Left forelimb (tissue), 1 donor: ENCODE results near the gene L3MBTL1.
"Not testable (repeated sequence)": the region's sequence is repeated elsewhere in the genome, so short reads cannot be mapped to it uniquely, and the experiment has no call there.

ENCODE experiments used
- DNase-seq: peaks from one replicate; pipeline ENCODE4 v3.0.0-alpha.2; 2018; ENCODE audit warnings: low spot score

L3MBTL1 gene

DNA sequence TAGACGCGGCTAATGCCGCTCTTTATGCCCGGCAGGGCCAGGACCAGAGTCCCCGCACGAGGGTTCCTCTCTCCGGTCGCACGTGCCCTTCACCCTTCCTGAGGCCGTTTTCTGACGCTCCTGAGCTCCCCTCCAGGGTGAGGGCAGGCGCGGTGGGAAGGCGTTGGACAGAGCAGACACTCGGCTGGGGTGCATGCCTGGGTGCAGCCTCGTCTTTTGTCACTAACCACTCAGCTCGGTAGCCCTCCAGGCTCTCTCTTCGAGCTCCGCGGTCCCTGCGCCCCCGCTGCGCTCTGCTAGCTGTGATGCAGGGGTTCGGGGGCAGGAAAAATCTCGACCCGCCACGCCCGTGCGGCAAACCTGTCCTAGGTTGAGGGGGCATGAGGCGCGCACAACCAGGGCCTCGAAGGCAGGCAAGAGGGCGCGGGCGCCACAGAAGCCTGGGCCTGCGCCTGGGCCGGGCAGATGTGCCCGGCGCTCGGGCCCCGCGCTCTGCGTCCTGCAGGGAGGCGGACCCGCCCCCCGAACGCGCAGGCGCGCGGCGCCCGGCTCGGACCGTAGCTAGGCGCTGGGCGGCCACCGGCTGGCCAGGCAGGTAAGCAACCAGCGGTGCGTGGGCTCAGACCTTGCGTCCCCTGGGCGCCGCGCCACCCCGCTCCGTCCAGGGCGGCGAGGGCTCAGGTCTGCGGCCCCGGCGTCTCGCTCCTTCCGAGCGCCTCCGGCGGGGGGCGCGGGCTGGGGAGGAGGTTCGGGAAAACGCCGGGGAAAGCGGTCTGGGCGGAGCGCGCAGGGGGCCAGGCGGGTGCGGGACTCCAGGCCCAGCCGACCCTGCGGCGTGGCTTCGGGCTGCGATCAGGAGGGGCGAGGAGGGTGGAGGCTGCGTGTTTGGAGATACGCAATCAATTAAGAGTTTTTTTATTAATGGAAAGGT, at the start of gene L3MBTL1:
L3MBTL1 (plus strand) TSS at position 548 of the 931 bp plus-strand sequence. CDS start 5,807 bp downstream, outside the sequence.
- no peak for DNase-seq

DNA sequence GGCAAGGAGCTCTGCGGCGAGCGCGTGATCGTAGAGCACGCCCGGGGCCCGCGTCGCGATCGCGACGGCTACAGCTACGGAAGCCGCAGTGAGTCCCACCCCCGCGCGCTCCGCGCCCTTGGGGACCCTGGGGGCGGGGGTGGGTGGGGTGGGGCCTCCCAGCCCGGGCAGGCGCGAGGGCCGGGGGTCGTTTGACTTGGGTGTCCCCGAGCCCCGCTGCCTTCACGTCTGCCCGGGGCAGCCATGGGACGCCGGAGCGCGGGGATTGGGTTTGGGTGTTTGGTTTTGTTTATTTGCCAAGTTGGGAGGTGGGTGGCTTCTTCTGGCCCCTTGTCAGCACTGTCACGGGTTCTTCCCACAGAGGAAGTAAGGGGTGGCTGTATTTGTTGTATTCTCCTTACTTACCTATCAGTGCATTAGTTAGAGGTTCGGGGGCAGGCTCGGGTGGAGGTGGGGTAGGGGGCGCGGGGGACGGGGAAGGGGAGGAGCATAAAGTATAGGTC, 49.0 kb upstream of the L3MBTL1 start:
- no peak for DNase-seq

- no peak for DNase-seq
Measured at GRCh38 chr20:43459022-43459942, 48.2 kb upstream of the L3MBTL1 start.

DNA sequence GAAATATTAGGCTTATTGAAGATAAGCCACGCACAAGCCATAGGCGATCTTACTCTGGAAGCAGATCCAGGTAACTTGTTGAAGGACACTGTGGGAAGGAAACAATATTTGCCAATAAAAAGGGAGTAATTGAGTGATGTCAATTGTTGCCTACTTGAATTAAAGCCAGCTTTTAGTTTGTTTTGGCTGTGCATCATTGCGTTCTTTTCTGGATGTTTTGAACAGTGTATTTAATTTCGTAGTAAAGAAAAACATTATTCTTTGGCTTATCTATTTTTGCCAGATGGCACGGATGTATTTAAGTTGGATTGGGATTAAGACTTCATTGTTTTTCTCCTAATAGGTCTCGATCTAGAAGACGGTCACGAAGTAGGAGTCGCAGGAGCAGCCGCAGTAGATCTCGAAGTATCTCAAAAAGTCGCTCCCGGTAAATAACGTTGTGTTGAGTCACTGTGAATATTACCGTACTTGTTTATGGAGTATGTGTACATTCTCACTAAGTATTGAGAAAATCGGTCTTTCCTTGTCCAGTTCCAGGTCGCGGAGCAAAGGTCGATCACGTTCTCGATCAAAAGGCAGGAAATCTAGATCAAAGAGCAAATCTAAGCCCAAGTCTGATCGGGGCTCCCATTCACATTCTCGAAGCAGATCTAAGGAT, 47.2 kb upstream of the L3MBTL1 start:
- DNase-seq: no peak

DNA sequence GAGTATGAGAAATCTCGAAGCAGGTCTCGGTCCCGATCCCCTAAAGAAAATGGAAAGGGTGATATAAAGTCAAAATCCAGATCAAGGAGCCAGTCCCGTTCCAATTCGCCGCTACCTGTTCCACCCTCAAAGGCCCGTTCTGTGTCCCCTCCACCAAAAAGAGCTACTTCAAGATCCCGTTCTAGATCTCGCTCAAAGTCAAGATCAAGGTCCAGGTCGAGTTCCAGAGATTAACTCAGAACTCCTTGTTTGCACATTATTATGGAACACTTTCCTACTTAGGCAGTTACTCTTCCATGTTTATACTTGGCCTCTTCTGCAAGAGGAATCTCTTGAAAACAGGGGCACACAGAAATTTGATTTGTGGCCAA, 46.7 kb upstream of the L3MBTL1 start:
- DNase-seq: no peak

DNA sequence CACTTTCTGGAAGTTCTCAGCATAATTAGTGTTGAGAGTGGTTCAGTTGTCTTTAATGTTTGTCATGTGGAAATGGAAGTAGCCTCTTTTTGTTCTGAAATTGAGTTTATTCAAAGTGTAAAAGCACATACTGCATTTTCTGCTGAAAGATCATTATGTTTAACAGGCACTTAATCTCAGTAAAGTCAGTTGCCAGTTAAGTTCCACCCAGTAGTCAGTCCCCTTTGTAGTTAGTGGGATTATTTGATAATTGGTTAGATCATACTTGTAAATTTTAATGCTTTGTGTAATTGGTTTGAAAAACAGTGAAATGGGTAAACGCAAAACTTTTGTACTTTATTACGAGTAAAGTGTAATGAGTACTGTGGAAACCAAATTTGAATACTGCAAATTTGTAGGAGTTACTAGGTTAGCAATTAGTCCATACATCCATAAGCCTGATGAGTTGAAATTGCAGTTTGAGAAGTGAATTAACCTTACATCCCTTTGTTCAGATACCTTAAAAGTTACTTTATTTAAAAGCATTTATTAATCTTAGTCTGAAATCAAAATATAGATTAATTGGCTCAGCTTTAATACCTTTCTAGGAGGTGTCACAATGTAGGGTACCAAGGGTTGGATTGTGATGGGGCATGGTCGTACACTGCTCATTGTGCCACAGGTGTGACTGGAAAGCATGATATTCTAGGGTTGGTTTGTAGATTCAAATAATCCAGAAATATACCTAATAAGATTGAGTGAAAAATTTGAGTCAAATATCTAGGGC, 45.4 kb upstream of the L3MBTL1 start:
- DNase-seq: no peak

DNA sequence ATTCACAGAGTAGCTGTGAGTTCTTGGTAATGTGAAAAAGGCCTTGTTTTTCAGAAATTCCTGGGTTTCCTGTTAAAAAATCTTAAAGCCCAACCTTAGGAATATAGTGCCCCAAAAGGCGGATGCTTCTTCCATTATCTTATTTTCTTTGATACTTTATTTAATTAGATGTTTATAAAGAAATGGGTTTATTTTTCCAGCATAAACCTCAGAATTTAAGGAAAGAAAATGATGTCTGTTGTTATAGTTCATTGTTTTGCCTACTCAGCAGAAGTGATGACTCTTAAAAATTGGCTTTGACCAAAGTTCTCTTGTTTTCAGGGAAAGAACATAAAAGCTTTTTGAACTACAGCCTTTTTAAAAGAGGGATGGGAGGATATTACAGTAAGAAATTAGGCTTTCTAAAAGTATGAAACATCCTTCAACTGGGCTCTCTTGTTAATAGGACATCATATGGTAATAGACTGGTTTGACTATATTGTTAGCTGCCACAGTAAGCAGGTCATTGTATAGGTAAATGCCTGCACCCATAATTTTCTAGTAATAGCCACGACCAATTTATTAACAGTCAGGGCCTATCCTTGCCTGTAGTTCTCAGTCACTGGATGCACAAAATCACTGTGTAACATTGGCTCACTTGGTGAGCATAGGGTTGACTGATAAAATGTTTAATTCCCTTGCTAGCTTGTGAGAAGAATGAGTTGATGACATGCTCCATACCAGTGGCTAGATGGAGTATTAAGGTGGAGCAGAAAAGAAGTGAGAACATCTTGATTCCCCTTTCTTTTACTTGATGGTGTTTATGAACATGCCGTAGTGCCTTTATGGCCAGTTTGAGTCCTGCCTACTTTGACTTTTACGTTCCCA, 44.6 kb upstream of the L3MBTL1 start:
- DNase-seq: no peak

GRCh38 chr20:43463527-43464218, 43.8 kb upstream of the L3MBTL1 start:
- DNase-seq: no peak

GRCh38 chr20:43464219-43464790, 43.2 kb upstream of the L3MBTL1 start:
- DNase-seq: no peak

DNA sequence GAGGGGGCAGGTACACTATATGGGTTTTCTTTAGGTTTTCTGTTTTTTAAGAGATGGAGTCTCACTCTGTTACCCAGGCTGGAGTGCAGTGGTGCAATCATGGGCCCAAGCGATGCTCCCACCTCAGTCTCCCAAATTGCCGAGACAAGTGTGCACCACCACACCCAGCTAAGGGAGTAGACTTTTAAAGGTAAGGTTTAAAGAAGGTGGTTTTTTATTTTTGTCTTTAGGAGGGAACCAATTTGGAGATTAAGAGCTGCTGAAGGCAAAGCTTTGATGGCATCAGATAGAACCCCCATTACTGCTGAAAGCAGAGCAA, 41.9 kb upstream of the L3MBTL1 start:
- no peak for DNase-seq

DNA sequence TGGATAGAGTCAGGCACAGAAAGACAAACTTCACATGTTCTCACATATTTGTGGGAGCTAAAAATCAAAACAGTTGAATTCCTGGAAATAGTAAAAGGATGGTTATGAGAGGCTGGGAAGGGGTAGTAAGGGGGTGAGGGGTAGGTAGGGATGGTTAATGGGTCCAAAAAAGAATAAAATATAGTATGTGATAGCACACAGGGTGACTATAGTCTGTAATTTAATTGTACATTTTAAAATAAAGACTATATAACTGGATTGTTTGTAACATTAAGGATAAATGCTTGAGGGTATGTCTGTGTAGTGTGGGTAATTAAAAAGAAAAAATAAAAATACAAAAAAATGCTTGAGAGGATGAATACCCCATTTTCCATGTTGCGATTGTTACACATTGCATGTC, 39.9 kb upstream of the L3MBTL1 start:
- no peak for DNase-seq

DNA sequence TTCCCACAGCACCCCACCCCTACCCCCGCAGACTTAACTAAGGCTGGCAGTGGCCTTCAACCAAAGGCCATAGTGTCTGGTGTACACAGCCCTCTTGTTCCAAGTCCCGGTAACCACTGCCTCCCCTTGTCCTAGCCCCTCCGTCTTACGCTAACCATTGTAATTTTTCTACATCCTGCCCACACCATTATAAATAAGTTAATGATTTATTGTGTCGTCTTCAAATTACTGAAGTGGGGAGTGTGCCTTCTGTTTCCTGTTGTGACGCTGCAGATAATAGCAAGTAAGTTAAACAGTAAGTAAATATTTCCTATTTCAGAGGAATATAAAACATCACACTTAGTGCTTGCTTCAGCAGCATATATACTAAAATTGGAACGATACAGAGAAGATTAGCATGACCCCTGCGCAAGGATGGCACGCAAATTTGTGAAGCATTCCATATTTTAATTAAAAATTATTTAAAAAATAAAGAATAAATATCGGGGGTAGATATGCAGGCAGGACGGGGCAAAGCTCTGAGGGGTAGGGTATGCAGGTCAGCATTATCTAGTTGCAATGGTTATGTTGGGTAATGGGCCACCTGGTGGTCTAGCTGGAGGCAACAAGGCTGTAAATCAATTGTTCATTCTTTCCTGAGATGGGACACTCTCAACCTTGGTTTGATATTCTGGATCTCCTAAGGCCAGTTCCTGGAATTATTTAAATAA, 34.7 kb upstream of the L3MBTL1 start:
- no peak for DNase-seq

- no peak for DNase-seq
Measured at GRCh38 chr20:43473381-43473704, 34.2 kb upstream of the L3MBTL1 start.

DNA sequence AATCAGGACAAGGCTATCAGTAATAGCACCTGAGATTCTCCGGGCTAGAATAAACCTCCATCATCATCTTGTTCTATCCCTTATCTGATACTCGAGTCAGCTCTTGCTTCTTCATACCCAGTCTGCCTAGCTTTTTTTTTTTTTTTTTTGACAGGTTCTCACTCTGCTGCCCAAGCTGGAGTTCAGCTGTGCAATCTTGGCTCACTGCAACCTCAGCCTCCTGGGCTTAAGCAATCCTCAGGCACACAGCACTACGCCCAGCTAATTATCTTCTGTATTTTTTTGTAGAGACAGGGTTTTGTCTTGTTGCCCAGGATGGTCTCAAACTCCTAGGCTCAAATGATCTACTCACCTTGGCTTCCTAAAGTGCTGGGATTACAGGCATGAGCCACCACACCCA, 30.3 kb upstream of the L3MBTL1 start:
- DNase-seq: no peak

DNA sequence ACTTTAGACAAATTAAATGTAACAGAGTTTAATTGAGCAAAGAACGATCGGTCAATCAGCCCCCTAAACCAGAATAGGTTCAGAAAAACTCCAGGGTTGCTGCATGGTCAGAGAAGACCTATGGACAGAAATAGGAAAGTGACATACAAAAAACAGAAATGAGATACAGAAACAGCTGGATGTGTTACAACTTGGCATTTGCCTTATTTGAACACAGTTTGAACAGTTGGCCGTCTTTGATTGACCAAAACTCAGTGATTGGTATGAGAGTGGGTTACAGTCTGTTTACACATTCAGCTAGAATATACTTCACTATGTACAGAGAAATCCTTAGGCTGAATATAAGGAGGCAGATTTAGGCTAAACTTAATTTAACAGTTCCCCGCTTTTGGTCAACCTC, 29.9 kb upstream of the L3MBTL1 start:
- DNase-seq: no peak

GRCh38 chr20:43490038-43490437, 17.5 kb upstream of the L3MBTL1 start:
- no peak for DNase-seq

DNA sequence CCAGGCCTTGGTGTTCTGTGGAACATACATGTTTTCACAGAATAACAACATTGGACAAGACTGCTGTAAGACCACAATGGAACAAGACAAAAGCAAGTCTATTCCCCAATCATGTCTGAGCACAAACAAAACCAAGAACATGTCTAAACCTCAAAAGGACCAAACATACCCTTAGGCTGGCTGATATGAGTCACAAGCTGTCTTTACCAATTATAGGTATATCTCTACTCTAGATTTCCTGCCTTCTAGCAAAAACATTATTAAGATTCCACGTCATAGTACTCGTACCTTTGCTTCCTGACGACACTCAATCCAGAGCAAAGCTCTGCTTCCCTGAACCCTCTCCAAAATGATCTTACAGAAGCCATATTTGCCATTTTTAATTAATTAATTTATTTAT, 15.4 kb upstream of the L3MBTL1 start:
- DNase-seq: no peak

- no peak for DNase-seq
Measured at GRCh38 chr20:43495388-43495787, 12.1 kb upstream of the L3MBTL1 start.

- not testable (repeated sequence) for DNase-seq
Measured at GRCh38 chr20:43502021-43502420, 5.5 kb upstream of the L3MBTL1 start.
